CD8-positive, alpha-beta memory T cell (primary cell): ENCODE measurements around the gene PDLIM5. TPM values are rescaled to one million over a fixed set of nuclear protein-coding genes. Genes with fewer than 3 reads are reported as not detected.
"Not testable (repeated sequence)": the region's sequence is repeated elsewhere in the genome, so short reads cannot be mapped to it uniquely, and the experiment has no call there.

ENCODE experiments used
- CTCF ChIA-PET: fragments of 350-600 bp; sonication (Branson Sonifier 250); formaldehyde crosslinking; loops from one replicate; lab custom pipeline; 2021; ENCODE audit warnings: antibody characterized with exemption; lab: Charles Lee
- POLR2A ChIA-PET: fragments of 350-600 bp; sonication (Branson Sonifier 250); formaldehyde crosslinking; loops from one replicate; lab custom pipeline; 2021; ENCODE audit warnings: antibody characterized with exemption; lab: Charles Lee
- DNase-seq, 5 donors: peaks; one replicate each; pipeline versions ENCODE4 v3.0.0 to v3.0.0-alpha.2; 2020 to 2022; ENCODE audit warnings: mixed read lengths in 1 of 5
- H3K27ac ChIP-seq: one replicate; pipeline ENCODE4 v1.7.0; 2013; ENCODE audit warnings: low read depth, mild to moderate bottlenecking, low read length, moderate library complexity
- H3K27me3 ChIP-seq: 2 replicates; pipeline ENCODE4 v1.7.0; 2013; ENCODE audit warnings: low read length, mild to moderate bottlenecking; ENCODE audit not compliant: insufficient read depth, poor library complexity, severe bottlenecking
- H3K36me3 ChIP-seq: 2 replicates; pipeline ENCODE4 v1.7.0; 2013; ENCODE audit warnings: mild to moderate bottlenecking, low read length, moderate library complexity; ENCODE audit not compliant: insufficient read depth
- H3K4me1 ChIP-seq: 2 replicates; pipeline ENCODE4 v1.7.0; 2013; ENCODE audit warnings: mild to moderate bottlenecking, low read length, moderate library complexity; ENCODE audit not compliant: insufficient read depth
- H3K4me3 ChIP-seq: 2 replicates; pipeline ENCODE4 v1.7.0; 2013; ENCODE audit warnings: mild to moderate bottlenecking, low read length
- H3K9me3 ChIP-seq: 2 replicates; pipeline ENCODE4 v1.7.0; 2013; ENCODE audit warnings: mild to moderate bottlenecking, low read length
- H3K27ac Mint-ChIP-seq, 8 donors: one replicate each; pipeline ENCODE4 v1.8.0; 2020 to 2021; ENCODE audit warnings: mixed read lengths in 8 of 8, mild to moderate bottlenecking in 6 of 8, inconsistent platforms in 3 of 8, moderate library complexity in 3 of 8
- H3K27me3 Mint-ChIP-seq, 2 donors: one replicate each; pipeline ENCODE4 v1.8.0; 2020 to 2021; ENCODE audit warnings: mixed read lengths in 2 of 2, mild to moderate bottlenecking in 1 of 2, moderate library complexity in 1 of 2
- H3K36me3 Mint-ChIP-seq, 3 donors: one replicate each; pipeline ENCODE4 v1.8.0; 2020 to 2021; ENCODE audit warnings: mixed read lengths in 3 of 3, inconsistent platforms in 1 of 3, mild to moderate bottlenecking in 1 of 3
- H3K4me1 Mint-ChIP-seq, 3 donors: one replicate each; pipeline ENCODE4 v1.8.0; 2020 to 2021; ENCODE audit warnings: mixed read lengths in 3 of 3, inconsistent platforms in 1 of 3, mild to moderate bottlenecking in 1 of 3
- H3K4me3 Mint-ChIP-seq, 7 donors: one replicate each; pipeline ENCODE4 v1.8.0; 2020 to 2021; ENCODE audit warnings: mixed read lengths in 7 of 7, mild to moderate bottlenecking in 6 of 7, moderate library complexity in 4 of 7, inconsistent platforms in 2 of 7
- H3K9me3 Mint-ChIP-seq, 5 donors: one replicate each; pipeline ENCODE4 v1.8.0; 2020 to 2022; ENCODE audit warnings: mixed read lengths in 5 of 5, mild to moderate bottlenecking in 3 of 5, moderate library complexity in 2 of 5, inconsistent platforms in 1 of 5
- polyA plus RNA-seq: library from polyadenylated mRNA; unstranded; fragments of 300-500 nt; fragmentation: Illumina TruSeq; gene quantifications from one replicate; pipeline ENCODE4 v1.2.3, GENCODE V29; 2021
- total RNA-seq, 2 experiments: library from RNA; stranded (reverse); gene quantifications; one replicate each; pipeline ENCODE4 v1.2.3, GENCODE V29; 2021

Gene PDLIM5, protein sequence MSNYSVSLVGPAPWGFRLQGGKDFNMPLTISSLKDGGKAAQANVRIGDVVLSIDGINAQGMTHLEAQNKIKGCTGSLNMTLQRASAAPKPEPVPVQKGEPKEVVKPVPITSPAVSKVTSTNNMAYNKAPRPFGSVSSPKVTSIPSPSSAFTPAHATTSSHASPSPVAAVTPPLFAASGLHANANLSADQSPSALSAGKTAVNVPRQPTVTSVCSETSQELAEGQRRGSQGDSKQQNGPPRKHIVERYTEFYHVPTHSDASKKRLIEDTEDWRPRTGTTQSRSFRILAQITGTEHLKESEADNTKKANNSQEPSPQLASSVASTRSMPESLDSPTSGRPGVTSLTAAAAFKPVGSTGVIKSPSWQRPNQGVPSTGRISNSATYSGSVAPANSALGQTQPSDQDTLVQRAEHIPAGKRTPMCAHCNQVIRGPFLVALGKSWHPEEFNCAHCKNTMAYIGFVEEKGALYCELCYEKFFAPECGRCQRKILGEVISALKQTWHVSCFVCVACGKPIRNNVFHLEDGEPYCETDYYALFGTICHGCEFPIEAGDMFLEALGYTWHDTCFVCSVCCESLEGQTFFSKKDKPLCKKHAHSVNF
- 10 to 100 TPM; 27.0 to 27.4 TPM for total RNA-seq
- polyA plus RNA-seq: 50.2 TPM

DNA sequence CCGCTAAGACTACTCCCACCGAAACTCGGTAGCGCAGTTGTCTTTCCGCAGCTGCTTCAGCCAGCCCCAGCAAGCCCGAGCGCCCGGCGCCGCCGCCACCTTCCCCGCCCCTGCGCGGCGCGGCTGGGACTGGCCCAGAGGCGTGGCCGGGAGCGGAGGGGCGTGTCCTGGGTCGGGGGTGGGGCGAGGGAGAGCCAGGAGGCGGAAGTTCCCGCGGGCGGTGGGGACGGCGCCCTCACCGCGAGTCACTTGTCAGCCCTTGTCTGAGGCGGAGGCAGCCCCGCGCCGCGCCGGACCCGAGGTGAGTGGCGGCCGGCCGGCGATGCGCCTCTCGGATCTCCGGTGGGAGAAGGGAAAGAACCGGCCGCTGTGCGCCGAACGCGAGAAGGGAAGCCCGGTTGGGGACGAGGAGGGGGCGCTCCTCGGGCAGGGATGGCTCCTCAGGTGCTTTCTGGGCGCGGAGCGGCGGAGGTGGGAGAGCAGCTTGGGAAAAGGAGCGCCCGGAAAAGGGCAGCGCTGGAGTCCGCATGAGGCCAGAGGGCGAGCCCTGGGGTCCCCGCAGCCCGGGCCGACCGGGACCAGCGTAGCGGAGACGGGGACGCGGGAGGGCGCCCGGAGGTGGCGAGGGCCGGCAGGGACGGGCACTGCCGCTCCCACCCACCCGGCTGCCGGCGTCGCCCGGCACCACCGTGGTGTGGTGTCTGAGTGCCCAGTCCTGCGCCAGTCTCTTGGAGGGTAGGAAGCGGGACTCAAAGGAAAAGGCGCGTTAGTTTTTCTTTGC, at the start of gene PDLIM5:
Gene PDLIM5, plus strand, starts transcription at position 248 of the 781 bp plus-strand sequence. CDS start 3,347 bp downstream, outside the sequence.
- peak within 1 kb of the TSS; percentile 72 for H3K27ac ChIP-seq
- CTCF ChIA-PET: interaction anchor here (1.2 to 1.6 kb wide), 2 partner anchors 9 to 45 kb away, joined by 3 read pairs; no protein-coding TSS in a partner anchor

DNA sequence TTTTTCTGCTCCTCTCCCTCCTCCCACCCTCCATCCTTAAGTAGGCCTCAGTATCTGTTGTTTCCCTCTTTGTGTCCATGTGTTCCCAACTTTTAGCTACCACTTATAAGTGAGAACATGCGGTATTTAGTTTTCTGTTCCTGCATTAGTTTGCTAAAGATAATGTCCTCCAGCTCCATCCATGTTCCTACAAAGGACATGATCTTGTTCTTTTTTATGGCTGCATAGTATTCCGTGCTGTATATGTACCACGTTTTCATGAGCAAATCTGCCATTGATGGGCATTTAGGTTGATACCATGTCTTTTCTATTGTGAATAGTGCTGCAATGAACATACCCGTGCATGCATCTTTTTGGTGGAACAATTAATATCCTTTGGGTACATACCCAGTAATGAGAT, 49.3 kb upstream of the PDLIM5 start:
- CTCF ChIA-PET, DNase-seq, H3K4me1 ChIP-seq, H3K36me3 Mint-ChIP-seq, H3K9me3 ChIP-seq, H3K27ac Mint-ChIP-seq, H3K4me1 Mint-ChIP-seq, H3K9me3 Mint-ChIP-seq, H3K27ac ChIP-seq, H3K36me3 ChIP-seq, H3K27me3 ChIP-seq, H3K4me3 Mint-ChIP-seq, H3K4me3 ChIP-seq, H3K27me3 Mint-ChIP-seq, POLR2A ChIA-PET: not testable (repeated sequence)

More for the DNA sequence above, at the start of gene PDLIM5:
- H3K9me3 ChIP-seq: no peaks in the 10 kb centered on the region
- POLR2A ChIA-PET: interaction anchor here (0.7 kb wide), 1 partner anchor 10 kb away, joined by 3 read pairs; no protein-coding TSS in a partner anchor
- peaks cover 3% of the 10 kb centered on the region for H3K27me3 ChIP-seq
- H3K4me1 ChIP-seq: peaks cover 15% of the 10 kb centered on the region
- no peaks in the 10 kb centered on the region for H3K36me3 ChIP-seq
- Mint-ChIP-seq H3K27ac (peak within 1 kb of the TSS; percentile 63 to 98 (median 86)), H3K36me3 (peaks cover 0 to 12% (median 2%) of the 10 kb centered on the region in 3 donors), H3K27me3 (peaks cover 9 to 22% of the 10 kb centered on the region in 2 donors), H3K9me3 (no peaks in the 10 kb centered on the region), H3K4me1 (peaks cover 28 to 38% (median 36%) of the 10 kb centered on the region in 3 donors), H3K4me3 (peak within 1 kb of the TSS; percentile 83 to 96 (median 91))
- peak; percentile 82 to 91 (median 87) for DNase-seq
- H3K4me3 ChIP-seq: peak within 1 kb of the TSS; percentile 70

DNA sequence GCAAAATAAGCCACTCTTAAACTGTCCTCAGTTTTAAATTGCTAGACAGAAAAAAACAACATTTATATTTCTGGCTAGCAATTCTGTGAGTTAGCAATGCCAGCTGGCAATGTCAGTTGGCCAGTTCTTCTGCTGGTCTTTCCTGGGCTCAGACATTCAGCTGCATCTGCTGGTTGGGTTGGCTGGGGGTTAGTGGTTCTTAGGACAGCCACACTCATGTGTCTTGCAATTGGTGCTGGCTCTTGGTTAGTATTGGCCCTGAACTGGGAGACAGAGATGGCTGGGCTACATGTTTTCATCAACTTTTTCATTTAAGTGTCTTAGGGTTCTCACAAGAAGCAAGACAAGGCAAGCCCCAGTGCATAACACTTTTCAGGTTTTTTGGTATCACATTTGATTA, 48.0 kb upstream of the PDLIM5 start:
- H3K27ac ChIP-seq: no peak overlapping the region
- Mint-ChIP-seq H3K4me3 (no peak overlapping the region), H3K4me1 (no peaks in the 10 kb centered on the region), H3K36me3 (no peaks in the 10 kb centered on the region), H3K27me3 (peaks cover 3 to 5% of the 10 kb centered on the region in 2 donors), H3K27ac (no peak overlapping the region), H3K9me3 (peaks cover 0 to 4% (median 0%) of the 10 kb centered on the region in 5 donors)
- ChIA-PET POLR2A (no interaction called here), CTCF (no interaction called here)
- H3K27me3 ChIP-seq: no peaks in the 10 kb centered on the region
- H3K36me3 ChIP-seq: no peaks in the 10 kb centered on the region
- H3K4me3 ChIP-seq: no peak overlapping the region
- H3K9me3 ChIP-seq: no peaks in the 10 kb centered on the region
- H3K4me1 ChIP-seq: no peaks in the 10 kb centered on the region
- DNase-seq: no peak

DNA sequence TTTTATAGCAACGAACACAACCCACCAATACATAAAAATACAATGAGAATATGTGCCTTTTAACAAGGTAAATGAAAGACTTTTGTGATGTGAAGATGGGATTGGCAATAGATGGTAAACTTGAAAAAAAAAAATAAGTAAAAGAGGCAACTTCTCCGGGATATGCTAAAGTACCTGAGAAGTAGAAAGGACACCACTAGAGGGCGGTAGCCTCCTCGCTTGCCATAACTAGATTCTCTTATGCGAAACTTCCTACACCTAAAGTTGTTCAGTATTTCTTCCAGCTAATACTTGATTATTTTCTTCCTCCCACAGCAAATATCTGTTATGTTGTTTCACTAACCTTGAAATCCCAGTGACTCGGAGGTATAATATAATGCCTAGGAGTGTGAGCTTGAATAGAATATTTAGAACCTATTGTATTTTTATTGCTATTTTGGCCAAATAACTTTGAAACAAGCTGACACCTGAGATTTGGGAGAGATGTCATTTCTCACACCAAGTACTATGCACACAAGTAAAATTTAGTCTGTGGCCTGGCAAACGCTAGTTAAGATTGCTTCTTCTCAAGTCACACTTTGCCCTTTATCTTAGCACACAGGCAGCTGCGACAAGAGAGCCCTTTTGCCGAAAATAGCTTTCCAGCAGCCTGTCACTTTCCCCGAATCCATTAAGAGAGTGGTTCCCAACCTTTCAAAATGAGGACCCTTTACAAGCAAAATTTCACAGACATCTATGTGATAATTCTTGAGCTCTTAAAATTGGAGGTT, 44.9 kb upstream of the PDLIM5 start:
- no peak overlapping the region for H3K27ac Mint-ChIP-seq
- H3K4me1 Mint-ChIP-seq: no peaks in the 10 kb centered on the region
- H3K4me1 ChIP-seq: no peaks in the 10 kb centered on the region
- H3K4me3 ChIP-seq: no peak overlapping the region
- H3K27me3 Mint-ChIP-seq: peaks cover 4 to 11% of the 10 kb centered on the region in 2 donors
- H3K9me3 Mint-ChIP-seq: peaks cover 0 to 4% (median 0%) of the 10 kb centered on the region in 5 donors
- H3K36me3 ChIP-seq: no peaks in the 10 kb centered on the region
- POLR2A ChIA-PET: no interaction called here
- H3K4me3 Mint-ChIP-seq: no peak overlapping the region
- H3K27me3 ChIP-seq: no peaks in the 10 kb centered on the region
- no peak overlapping the region for H3K27ac ChIP-seq
- no peaks in the 10 kb centered on the region for H3K36me3 Mint-ChIP-seq
- DNase-seq: peak; percentile 33 to 63 (median 41)
- CTCF ChIA-PET: interaction anchor here (0.5 to 1.8 kb wide), 24 partner anchors 9 to 295 kb away, joined by 3 to 9 read pairs (median 4); partner anchors contain the start of gene PDLIM5
- H3K9me3 ChIP-seq: no peaks in the 10 kb centered on the region

DNA sequence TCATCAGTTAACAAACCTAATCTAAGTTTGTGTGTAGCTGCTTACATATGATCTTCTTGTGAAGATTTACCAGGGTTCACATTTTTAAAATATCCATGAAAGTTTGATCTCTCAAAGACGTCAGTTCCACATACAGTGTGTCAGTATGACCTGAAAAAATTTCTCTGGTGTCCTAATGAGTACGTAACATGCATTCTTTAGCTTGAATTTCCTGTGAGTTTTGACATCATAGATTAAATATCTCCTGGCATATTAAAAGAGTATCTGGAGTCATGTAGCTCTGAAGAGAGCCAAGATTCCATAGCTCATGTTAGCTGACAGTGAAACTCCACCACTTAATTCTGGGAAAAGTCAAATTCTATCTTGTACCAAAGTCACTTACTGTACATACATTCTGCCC, 43.9 kb upstream of the PDLIM5 start:
- no peaks in the 10 kb centered on the region for H3K4me1 Mint-ChIP-seq
- CTCF ChIA-PET: interaction anchor here (1.1 to 1.8 kb wide), 9 partner anchors 13 to 212 kb away, joined by 3 to 9 read pairs (median 4); no protein-coding TSS in a partner anchor
- POLR2A ChIA-PET: no interaction called here

DNA sequence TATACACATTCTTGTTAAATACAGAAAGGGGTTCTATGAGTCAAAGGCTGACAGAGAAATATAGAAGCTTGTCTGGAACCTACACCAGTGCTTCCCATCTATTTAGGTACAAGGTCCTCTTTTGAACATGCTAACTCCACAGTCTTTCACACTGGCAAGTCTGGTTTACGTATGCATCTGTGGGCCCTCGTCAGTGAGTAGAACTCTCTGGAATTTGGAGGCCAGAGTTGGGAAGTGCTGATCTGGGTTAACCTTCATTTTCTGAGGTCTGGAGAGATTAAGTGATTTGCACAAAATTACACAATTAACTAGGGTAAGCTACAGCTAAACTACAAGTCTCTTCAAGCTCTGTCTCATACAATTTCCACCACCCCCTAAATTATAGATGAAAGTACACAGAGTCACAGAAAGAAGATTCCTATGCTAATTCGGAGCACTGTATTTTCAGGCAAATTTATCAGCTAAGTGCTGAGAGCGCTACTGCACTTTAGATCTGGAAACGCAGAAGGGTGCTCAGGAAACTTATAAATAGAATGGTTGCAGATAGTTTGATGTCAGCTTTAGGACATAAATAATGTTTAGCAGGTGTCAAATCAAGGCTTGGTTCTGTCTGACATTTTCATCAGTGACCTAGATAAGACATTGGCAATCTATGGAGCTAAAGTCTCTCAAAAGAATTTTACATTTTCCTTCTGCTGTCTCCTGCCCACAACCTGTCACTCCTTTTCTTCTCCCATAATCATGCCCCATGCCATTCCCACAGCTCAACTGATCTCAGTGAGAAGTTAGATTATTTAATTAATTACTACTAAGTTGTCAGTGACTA, 43.0 kb upstream of the PDLIM5 start:
- Histone ChIP-seq H3K4me1 (no peaks in the 10 kb centered on the region), H3K27ac (no peak overlapping the region), H3K4me3 (no peak overlapping the region), H3K27me3 (no peaks in the 10 kb centered on the region), H3K9me3 (no peaks in the 10 kb centered on the region), H3K36me3 (no peaks in the 10 kb centered on the region)
- Mint-ChIP-seq H3K4me1 (no peaks in the 10 kb centered on the region), H3K9me3 (no peaks in the 10 kb centered on the region), H3K27ac (peak overlapping the region in 1 of 8 donors; percentile 69), H3K27me3 (peaks cover 7 to 23% of the 10 kb centered on the region in 2 donors), H3K36me3 (no peaks in the 10 kb centered on the region), H3K4me3 (no peak overlapping the region)
- CTCF ChIA-PET: interaction anchor here (1.6 kb wide), 1 partner anchor 163 kb away, joined by 3 read pairs; no protein-coding TSS in a partner anchor
- no peak for DNase-seq
- POLR2A ChIA-PET: no interaction called here

More for the DNA sequence above, 43.9 kb upstream of the PDLIM5 start:
- Histone ChIP-seq H3K27ac (no peak overlapping the region), H3K27me3 (no peaks in the 10 kb centered on the region), H3K36me3 (no peaks in the 10 kb centered on the region), H3K9me3 (no peaks in the 10 kb centered on the region), H3K4me3 (no peak overlapping the region), H3K4me1 (no peaks in the 10 kb centered on the region)
- no peak overlapping the region for H3K4me3 Mint-ChIP-seq
- no peaks in the 10 kb centered on the region for H3K36me3 Mint-ChIP-seq
- peaks cover 6 to 19% of the 10 kb centered on the region in 2 donors for H3K27me3 Mint-ChIP-seq
- DNase-seq: no peak
- H3K9me3 Mint-ChIP-seq: no peaks in the 10 kb centered on the region
- H3K27ac Mint-ChIP-seq: no peak overlapping the region

DNA sequence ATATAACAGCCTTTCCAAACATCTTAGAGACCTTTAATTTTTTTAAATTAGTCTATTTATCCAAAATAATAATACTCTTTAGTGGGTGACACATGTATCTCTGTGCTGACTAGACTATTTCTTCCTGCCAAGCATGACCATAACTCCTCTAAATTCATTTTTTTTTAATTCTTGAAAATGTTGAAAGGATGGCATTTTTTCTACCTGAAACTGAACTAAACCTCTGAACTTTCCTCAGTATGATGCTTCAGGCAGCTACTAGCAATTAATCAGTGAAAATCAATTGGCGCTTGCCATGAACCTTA, 42.4 kb upstream of the PDLIM5 start:
- no peak overlapping the region for H3K4me3 ChIP-seq
- no peaks in the 10 kb centered on the region for H3K9me3 ChIP-seq
- CTCF ChIA-PET: interaction anchor here (1.6 kb wide), 1 partner anchor 163 kb away, joined by 3 read pairs; no protein-coding TSS in a partner anchor

More for the DNA sequence above, 42.4 kb upstream of the PDLIM5 start:
- Mint-ChIP-seq H3K27me3 (peaks cover 11 to 25% of the 10 kb centered on the region in 2 donors), H3K4me3 (no peak overlapping the region), H3K36me3 (no peaks in the 10 kb centered on the region), H3K9me3 (peaks cover 0 to 1% (median 0%) of the 10 kb centered on the region in 5 donors), H3K27ac (peak overlapping the region in 1 of 8 donors; percentile 69), H3K4me1 (no peaks in the 10 kb centered on the region)
- H3K4me1 ChIP-seq: no peaks in the 10 kb centered on the region
- no peak for DNase-seq
- POLR2A ChIA-PET: no interaction called here
- no peak overlapping the region for H3K27ac ChIP-seq
- H3K36me3 ChIP-seq: no peaks in the 10 kb centered on the region
- H3K27me3 ChIP-seq: no peaks in the 10 kb centered on the region
